ENCODE results near the gene BBS5.
"Not testable (repeated sequence)": the region's sequence is repeated elsewhere in the genome, so short reads cannot be mapped to it uniquely, and the experiment has no call there.

DNA sequence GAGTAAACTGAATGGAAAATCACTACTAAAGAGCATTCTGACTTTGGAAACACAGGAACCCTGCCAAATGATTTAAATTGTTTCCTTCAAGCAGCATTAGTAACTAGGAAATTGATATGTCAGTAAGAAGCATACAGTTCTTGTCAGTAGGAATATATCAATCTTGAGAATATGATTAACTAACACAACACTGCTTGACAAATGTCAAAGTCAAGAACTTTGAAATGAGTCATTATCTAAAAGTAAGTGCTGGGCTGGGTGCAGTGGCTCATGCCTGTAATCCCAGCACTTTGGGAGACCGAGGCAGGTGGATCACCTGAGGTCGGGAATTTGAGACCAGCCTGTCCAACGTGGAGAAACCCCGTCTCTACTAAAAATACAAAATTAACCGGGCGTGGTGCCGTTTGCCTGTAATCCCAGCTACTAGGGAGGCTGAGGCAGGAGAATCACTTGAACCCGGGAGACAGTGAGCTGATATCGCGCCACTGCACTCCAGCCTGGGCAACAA lies 37.2 kb downstream of the BBS5 start:
- TF ChIP-seq, protein P1, sequence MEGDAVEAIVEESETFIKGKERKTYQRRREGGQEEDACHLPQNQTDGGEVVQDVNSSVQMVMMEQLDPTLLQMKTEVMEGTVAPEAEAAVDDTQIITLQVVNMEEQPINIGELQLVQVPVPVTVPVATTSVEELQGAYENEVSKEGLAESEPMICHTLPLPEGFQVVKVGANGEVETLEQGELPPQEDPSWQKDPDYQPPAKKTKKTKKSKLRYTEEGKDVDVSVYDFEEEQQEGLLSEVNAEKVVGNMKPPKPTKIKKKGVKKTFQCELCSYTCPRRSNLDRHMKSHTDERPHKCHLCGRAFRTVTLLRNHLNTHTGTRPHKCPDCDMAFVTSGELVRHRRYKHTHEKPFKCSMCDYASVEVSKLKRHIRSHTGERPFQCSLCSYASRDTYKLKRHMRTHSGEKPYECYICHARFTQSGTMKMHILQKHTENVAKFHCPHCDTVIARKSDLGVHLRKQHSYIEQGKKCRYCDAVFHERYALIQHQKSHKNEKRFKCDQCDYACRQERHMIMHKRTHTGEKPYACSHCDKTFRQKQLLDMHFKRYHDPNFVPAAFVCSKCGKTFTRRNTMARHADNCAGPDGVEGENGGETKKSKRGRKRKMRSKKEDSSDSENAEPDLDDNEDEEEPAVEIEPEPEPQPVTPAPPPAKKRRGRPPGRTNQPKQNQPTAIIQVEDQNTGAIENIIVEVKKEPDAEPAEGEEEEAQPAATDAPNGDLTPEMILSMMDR (conservative IDR thresholded peaks at IDR 0.05): not testable (repeated sequence)
- not testable (repeated sequence) for TF ChIP-seq EZH2 (IDR thresholded peaks at IDR 0.05; ENCODE audit: low read depth)
